ENCODE measurements around the gene GMCL1.
"Not testable (repeated sequence)": the region's sequence is repeated elsewhere in the genome, so short reads cannot be mapped to it uniquely, and the experiment has no call there.

Gene GMCL1

DNA sequence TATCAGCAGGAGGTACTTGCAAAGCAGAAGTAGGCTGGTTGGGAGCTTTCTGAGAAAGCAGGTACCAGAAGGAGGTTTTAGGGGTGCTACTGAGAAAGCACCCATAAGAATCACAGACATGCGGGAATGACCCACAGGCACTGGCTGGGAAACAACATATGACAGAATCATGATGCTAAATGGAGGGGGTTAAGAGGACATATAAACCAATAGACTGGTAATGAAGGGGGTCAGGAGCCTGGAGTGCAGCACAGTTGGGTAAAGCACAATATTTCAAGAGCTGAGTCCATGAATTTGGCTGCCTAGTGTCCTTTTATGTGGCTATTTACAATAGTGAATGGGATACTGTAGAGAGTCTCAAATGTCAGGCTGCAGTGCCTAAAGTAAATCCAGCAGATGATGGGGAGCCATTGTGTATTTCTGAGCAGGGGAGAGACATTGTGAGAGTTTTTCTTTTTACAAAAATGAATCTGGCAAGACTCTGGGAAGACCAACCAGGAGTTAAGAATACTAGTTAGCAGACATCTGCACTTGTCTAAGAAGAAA is 27.6 kb upstream of the GMCL1 start:
- Histone ChIP-seq H3K4me3 (replicated peaks; ENCODE audit: insufficient read depth, low read length) (no peak overlapping the region), H3K27ac (replicated peaks) (no peak overlapping the region), H3K27me3 (ENCODE audit: insufficient read depth, poor library complexity, severe bottlenecking) (no peaks in the 10 kb centered on the region)
- DNase-seq (ENCODE audit: low read depth in 1 of 2, low spot score in 1 of 2), result no peak
- TF ChIP-seq REST (IDR thresholded peaks at IDR 0.05; ENCODE audit: insufficient replicate concordance, low read depth) (no peak), POLR2AphosphoS5 (IDR thresholded peaks at IDR 0.05; ENCODE audit: low read depth) (no peak)

DNA sequence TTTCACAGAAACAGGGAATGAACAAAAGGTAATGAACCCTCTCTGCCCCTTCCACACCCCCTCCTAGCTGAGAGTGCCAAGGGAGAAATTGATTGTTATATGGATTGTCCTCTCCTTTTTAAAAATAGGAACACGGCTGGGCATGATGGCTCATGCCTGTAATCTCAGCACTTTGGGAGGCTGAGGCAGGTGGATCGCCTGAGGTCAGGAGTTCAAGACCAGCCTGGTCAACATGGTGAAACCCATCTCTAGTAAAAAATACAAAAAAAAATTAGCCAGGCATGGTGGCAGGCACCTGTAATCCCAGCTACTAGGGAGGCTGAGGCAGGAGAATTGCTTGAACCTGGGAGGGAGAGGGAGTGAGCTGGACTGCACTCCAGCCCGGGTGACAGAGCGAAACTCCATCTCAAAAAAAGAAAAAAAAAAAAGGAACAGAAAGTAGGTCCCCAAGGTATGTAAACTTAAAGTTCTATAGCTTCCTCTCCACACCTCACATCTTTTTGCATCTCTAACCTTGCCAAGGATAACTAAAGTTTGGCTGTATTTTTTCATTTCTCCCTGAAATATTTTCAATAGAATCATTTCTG is 26.6 kb upstream of the GMCL1 start:
- not testable (repeated sequence) for H3K27ac ChIP-seq (replicated peaks); H3K4me3 ChIP-seq (replicated peaks; ENCODE audit: insufficient read depth, low read length); DNase-seq (ENCODE audit: low read depth in 1 of 2, low spot score in 1 of 2); H3K27me3 ChIP-seq (ENCODE audit: insufficient read depth, poor library complexity, severe bottlenecking)

- TF ChIP-seq CTCF (IDR thresholded peaks at IDR 0.05; ENCODE audit: insufficient read depth, low read length) (no peak), SPI1 (IDR thresholded peaks at IDR 0.05; ENCODE audit: borderline replicate concordance, low read depth) (no peak), GABPA (IDR thresholded peaks at IDR 0.05; ENCODE audit: low read depth) (no peak), POLR2AphosphoS5 (IDR thresholded peaks at IDR 0.05; ENCODE audit: low read depth) (no peak), REST (IDR thresholded peaks at IDR 0.05; ENCODE audit: insufficient replicate concordance, low read depth) (no peak)
- peak overlapping the region; percentile 23 for H3K27ac ChIP-seq (replicated peaks)
- H3K27me3 ChIP-seq (ENCODE audit: insufficient read depth, poor library complexity, severe bottlenecking), result no peaks in the 10 kb centered on the region
- H3K4me3 ChIP-seq (replicated peaks; ENCODE audit: insufficient read depth, low read length), result no peak overlapping the region
- peak in 1 of 2 experiments; percentile 26 for DNase-seq (ENCODE audit: low read depth in 1 of 2, low spot score in 1 of 2)
Measured at GRCh38 chr2:69804416-69804815, 25.0 kb upstream of the GMCL1 start.

DNA sequence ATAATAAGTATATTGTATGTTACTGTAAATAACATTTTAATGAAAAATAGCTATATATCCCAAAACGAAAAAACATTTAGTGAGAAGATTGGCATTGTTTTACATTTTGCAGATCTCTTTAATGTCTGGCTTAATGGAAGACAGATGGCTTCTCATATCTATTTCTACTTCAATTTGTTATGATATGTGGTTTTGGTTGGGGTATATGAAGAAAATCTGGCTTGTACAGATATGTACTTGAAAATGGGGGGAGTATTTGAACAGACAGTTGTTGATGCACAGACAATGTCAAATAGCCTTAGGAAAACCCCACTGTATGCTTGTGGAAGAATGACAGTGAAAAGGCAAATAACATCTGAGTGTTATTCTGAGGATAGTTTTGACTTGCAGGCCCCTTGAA is 23.6 kb upstream of the GMCL1 start:
- no peaks in the 10 kb centered on the region for H3K27me3 ChIP-seq (ENCODE audit: insufficient read depth, poor library complexity, severe bottlenecking)
- no peak for TF ChIP-seq SPI1 (IDR thresholded peaks at IDR 0.05; ENCODE audit: borderline replicate concordance, low read depth)
- TF ChIP-seq REST (IDR thresholded peaks at IDR 0.05; ENCODE audit: insufficient replicate concordance, low read depth), result no peak
- H3K4me3 ChIP-seq (replicated peaks; ENCODE audit: insufficient read depth, low read length), result no peak overlapping the region
- DNase-seq (ENCODE audit: low read depth in 1 of 2, low spot score in 1 of 2), result no peak
- no peak overlapping the region for H3K27ac ChIP-seq (replicated peaks)
